Neutrophil (primary cell): Measurements from ENCODE around the gene PNLIPRP3.

Experiments used
- H3K27ac ChIP-seq: fragments of 200-600 bp; sonication (generic); 2 replicates; pipeline ENCODE4 v1.5.1; 2016; ENCODE audit warnings: mild to moderate bottlenecking, moderate library complexity
- H3K27me3 ChIP-seq: fragments of 200-600 bp; sonication (generic); 2 replicates; pipeline ENCODE4 v1.6.0; 2016; ENCODE audit warnings: mild to moderate bottlenecking
- H3K36me3 ChIP-seq: fragments of 200-600 bp; sonication (generic); 2 replicates; pipeline ENCODE4 v1.5.1; 2017
- H3K4me1 ChIP-seq, 2 experiments: fragments of 200-600 bp in 1 of 2; sonication (generic) in 1 of 2; 1 replicate in 1 of 2; 2 replicates in 1 of 2; pipeline versions ENCODE4 v1.5.1 to v1.6.1; 2013 to 2016; ENCODE audit warnings: low read depth in 1 of 2, low read length in 1 of 2, mild to moderate bottlenecking in 1 of 2, moderate library complexity in 1 of 2; ENCODE audit not compliant: control insufficient read depth in 1 of 2, insufficient read depth in 1 of 2
- H3K4me3 ChIP-seq, 2 experiments: fragments of 200-600 bp in 1 of 2; sonication (generic) in 1 of 2; 1 replicate in 1 of 2; 2 replicates in 1 of 2; pipeline ENCODE4 v1.5.1; 2013 to 2016; ENCODE audit warnings: low read depth in 1 of 2, low read length in 1 of 2, mild to moderate bottlenecking in 1 of 2, moderate library complexity in 1 of 2
- H3K9me3 ChIP-seq: fragments of 200-600 bp; sonication (generic); 2 replicates; pipeline ENCODE4 v1.5.1; 2016
- CTCF ChIP-seq: fragments of 200-600 bp; sonication (generic); IDR thresholded peaks from 2 replicates; pipeline ENCODE4 v1.5.1; 2016; ENCODE audit warnings: antibody characterized with exemption

The PNLIPRP3 gene

GRCh38 chr10:116486770-116487448 lies 59.3 kb downstream of the PNLIPRP3 start:
- H3K36me3 ChIP-seq = no peaks in the 10 kb centered on the region
- no peak overlapping the region for H3K4me3 ChIP-seq
- no peaks in the 10 kb centered on the region for H3K9me3 ChIP-seq
- no peaks in the 10 kb centered on the region for H3K27me3 ChIP-seq
- TF ChIP-seq CTCF = no peak
- no peak overlapping the region for H3K27ac ChIP-seq
- no peaks in the 10 kb centered on the region for H3K4me1 ChIP-seq

GRCh38 chr10:116487522-116488430 lies 60.1 kb downstream of the PNLIPRP3 start:
- Histone ChIP-seq H3K36me3 (no peaks in the 10 kb centered on the region), H3K27me3 (no peaks in the 10 kb centered on the region), H3K4me1 (no peaks in the 10 kb centered on the region), H3K9me3 (no peaks in the 10 kb centered on the region), H3K27ac (no peak overlapping the region), H3K4me3 (no peak overlapping the region)
- TF ChIP-seq CTCF = no peak

- Histone ChIP-seq H3K9me3 (no peaks in the 10 kb centered on the region), H3K4me1 (no peaks in the 10 kb centered on the region), H3K4me3 (no peak overlapping the region), H3K27me3 (no peaks in the 10 kb centered on the region), H3K36me3 (no peaks in the 10 kb centered on the region), H3K27ac (no peak overlapping the region)
- TF ChIP-seq CTCF = no peak
Measured at GRCh38 chr10:116489460-116489859, 61.8 kb downstream of the PNLIPRP3 start.

GRCh38 chr10:116490028-116490662 lies 62.5 kb downstream of the PNLIPRP3 start:
- H3K27me3 ChIP-seq = no peaks in the 10 kb centered on the region
- TF ChIP-seq CTCF = no peak
- no peak overlapping the region for H3K27ac ChIP-seq
- no peaks in the 10 kb centered on the region for H3K36me3 ChIP-seq
- H3K4me3 ChIP-seq = no peak overlapping the region
- H3K4me1 ChIP-seq = no peaks in the 10 kb centered on the region
- no peaks in the 10 kb centered on the region for H3K9me3 ChIP-seq

- TF ChIP-seq CTCF = no peak
- Histone ChIP-seq H3K9me3 (no peaks in the 10 kb centered on the region), H3K27ac (no peak overlapping the region), H3K4me3 (no peak overlapping the region), H3K36me3 (no peaks in the 10 kb centered on the region), H3K27me3 (no peaks in the 10 kb centered on the region), H3K4me1 (no peaks in the 10 kb centered on the region)
Measured at GRCh38 chr10:116504786-116505185, 77.1 kb downstream of the PNLIPRP3 start.
